GM18499 (cell line): ENCODE data around the gene TRAPPC4.
"Not testable (repeated sequence)": the region's sequence is repeated elsewhere in the genome, so short reads cannot be mapped to it uniquely, and the experiment has no call there.

ENCODE experiments used
- ATAC-seq: cut with Tn5 transposase; IDR thresholded peaks from one replicate; pipeline ENCODE4 v1.9.1; 2021; ENCODE audit warnings: moderate number of reproducible peaks; ENCODE audit not compliant: insufficient read depth, unreplicated experiment

The TRAPPC4 gene

DNA sequence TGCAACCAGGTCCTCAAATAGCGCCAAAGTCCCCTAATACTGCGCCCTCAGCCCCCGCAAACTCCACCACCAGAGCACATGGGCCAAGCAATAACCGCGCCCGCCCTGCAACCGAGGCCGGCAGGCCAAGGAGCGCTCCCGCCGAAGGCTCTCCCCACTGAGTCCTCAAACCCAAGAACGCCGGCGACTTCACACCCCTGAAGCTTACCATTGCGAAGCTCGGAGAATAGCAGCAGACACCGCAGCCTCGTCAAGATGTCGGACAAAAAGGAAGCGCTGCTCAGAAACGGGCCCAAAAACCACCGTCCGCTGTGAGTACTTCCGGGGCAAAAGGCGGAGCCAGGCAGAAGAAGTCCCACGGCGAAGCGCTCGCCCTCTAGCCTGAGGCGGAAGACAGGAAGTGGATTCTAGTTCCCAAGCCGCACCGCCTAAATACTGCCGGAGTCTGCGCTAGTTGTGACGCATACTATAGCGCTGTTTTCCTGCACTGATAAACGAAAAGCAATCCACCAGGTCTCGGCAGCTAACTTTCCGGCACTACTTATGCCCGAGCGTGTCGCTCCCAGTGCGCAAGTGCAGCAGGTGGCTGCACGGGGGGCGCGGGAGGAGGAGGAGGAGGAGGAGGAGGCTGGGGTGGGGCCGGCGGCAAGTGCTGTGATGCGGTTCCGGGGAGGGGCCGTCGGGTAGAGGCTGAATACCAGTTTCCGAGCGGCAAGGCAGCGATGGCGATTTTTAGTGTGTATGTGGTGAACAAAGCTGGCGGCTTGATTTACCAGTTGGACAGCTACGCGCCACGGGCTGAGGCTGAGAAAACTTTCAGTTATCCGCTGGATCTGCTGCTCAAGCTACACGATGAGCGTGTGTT, at the start of gene TRAPPC4, which contains the start of gene RPS25:
TSS of gene TRAPPC4 (plus strand) at position 693 of the 865 bp plus-strand sequence. CDS start at position 723, 30 bp downstream.
TSS of gene RPS25 (minus strand) at position 270 of the 865 bp plus-strand sequence. CDS start at position 211, 59 bp downstream.
- peak; percentile 71 for ATAC-seq

- not testable (repeated sequence) for ATAC-seq
These were observed 49.1 kb upstream of the TRAPPC4 start for GRCh38 chr11:118969508-118969907.

GRCh38 chr11:118971646-118972045, 46.9 kb upstream of the TRAPPC4 start, which contains the start of gene FOXR1:
FOXR1 (plus strand) TSS chr11:118971761; CDS start chr11:118971932, 171 bp downstream.
- ATAC-seq = no peak

DNA sequence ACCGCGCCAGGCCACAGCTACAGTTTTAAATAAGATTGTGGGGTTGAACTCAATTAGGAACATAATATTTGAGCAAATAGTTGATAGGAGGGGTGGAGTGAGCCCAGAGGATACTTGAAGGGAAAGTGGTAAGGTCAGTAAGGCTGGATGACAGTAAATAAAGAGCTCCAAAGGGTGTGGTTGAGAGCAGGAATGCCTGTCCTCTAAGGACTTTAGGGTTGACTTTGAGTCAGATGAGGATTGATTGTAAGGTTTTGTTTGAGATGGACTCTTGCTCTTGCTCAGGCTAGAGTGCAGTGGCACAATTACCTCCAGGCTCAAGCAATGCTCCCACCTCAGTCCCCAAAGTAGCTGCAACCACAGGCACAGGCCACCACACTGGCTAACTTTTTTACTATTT, 44.6 kb upstream of the TRAPPC4 start:
- no peak for ATAC-seq

- ATAC-seq = no peak
These were observed 42.5 kb upstream of the TRAPPC4 start for GRCh38 chr11:118975771-118976709.

- ATAC-seq = no peak
These were observed 39.1 kb upstream of the TRAPPC4 start for GRCh38 chr11:118979434-118979833.

DNA sequence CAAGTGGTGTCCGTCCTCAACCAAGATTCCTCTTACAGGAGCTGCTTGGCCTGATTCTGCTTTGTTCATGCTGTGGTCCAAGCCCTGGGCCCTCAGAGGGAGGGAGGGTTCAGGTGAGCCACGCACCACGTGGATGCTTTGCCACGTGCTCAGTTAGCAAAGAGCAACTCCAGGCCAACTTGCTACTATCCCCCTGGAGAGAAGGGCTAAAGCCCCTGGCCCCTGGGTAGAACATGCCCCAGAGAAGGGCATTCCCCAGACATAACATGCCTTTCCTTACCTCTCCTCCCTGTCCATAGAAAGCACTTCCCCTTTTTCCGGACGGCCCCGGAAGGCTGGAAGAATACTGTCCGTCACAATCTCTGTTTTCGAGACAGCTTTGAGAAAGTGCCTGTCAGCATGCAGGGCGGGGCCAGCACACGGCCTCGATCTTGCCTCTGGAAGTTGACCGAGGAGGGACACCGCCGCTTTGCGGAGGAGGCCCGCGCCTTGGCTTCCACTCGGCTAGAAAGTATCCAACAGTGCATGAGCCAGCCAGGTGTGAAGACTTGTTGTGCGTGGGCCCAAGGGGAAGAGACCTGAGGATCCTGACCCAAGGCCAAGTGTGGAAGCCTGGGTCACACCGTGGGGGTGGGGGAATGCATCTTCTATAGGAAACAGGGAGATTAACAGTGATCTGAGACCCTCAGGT, 38.2 kb upstream of the TRAPPC4 start:
- ATAC-seq = no peak

GRCh38 chr11:118984337-118984736, 34.2 kb upstream of the TRAPPC4 start:
- not testable (repeated sequence) for ATAC-seq

DNA sequence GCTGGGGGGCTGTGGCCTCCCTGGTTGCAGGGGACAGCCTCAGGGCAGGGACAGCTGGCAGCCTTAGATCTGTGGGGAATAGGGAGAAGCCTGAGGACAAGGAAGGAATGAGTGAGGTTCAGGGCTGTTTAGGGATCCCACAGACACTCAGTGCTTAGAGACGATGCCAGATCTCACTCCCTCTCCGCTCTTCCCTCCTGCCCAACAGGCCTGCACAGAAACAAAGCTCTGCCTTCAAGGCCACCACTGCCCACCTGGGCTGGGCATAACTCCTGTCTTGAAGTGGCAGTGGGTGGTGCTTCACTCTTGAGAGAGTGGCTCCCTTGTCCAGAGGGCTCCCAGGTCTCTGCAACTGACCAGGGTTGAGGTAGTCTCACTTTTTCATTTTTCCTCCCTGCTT, 33.7 kb upstream of the TRAPPC4 start:
- ATAC-seq = no peak

GRCh38 chr11:118988280-118988679, 30.3 kb upstream of the TRAPPC4 start:
- no peak for ATAC-seq

DNA sequence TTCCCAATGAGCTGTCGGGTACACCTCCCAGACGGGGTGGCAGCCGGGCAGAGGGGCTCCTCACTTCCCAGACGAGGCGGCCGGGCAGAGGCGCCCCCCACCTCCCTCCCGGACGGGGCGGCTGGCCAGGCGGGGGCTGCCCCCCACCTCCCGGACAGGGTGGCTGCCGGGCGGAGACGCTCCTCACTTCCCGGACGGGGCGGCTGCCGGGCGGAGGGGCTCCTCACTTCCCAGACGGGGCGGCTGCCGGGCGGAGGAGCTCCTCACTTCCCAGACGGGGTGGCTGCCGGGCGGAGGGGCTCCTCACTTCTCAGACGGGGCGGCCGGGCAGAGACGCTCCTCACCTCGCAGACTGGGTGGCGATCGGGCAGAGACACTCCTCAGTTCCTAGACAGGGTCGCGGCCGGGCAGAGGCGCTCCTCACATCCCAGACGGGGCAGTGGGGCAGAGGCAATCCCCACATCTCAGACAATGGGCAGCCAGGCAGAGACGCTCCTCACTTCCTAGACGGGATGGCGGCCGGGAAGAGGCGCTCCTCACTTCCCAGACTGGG, 27.0 kb upstream of the TRAPPC4 start:
- ATAC-seq = not testable (repeated sequence)

DNA sequence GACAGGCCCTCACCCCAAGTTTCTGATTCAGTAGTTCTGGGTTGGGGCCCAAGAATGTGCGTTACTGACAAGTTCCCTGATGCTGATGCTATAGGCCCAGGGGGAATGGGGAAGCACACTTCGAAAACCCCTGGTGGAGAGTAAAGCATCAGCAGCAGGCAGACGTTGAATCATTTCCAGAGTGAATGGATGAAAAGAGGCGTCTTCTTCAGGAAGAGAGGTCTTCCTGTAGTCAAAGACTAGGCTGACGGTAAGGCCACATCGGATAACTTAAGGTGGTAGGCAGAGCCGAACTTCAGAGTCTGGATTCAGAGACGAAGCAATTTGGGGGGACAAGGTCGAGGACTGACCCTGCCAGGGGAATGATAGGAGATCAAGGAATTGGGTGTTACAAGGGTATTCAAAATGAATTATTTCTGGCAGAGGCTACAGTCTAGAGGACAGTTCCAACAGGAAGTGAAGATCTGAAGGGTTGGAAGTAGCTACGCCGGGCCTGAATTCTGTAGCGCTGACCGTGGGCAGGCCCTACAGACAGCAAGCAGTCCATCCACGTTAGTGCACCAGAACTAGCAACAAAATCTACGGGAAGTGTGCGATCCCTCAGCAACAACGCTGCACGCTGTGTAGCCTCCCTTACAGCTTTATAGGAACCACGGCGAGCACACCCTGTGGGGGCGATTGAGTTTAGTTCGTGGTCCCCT, 21.5 kb upstream of the TRAPPC4 start:
- ATAC-seq = no peak

GRCh38 chr11:118997627-118998387, 20.8 kb upstream of the TRAPPC4 start, which contains the start of gene CENATAC:
CENATAC (plus strand) TSS chr11:118998138; CDS start chr11:118998198, 60 bp downstream.
- peak; percentile 65 for ATAC-seq

DNA sequence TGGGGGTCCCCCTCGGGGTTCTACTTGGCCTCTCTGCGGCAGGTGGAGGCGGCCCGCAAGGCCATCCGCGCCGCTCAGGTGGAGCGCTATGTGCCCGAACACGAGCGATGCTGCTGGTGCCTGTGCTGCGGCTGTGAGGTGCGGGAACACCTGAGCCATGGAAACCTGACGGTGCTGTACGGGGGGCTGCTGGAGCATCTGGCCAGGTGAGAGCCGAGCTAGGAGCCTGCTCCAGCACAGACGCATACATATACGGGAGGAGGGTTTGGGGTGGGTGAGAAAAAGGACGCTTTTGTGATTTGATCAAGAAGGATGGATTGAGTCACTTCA, 20.2 kb upstream of the TRAPPC4 start:
- peak; percentile 8 for ATAC-seq

- no peak for ATAC-seq
These were observed 19.7 kb upstream of the TRAPPC4 start for GRCh38 chr11:118998822-118999221.

DNA sequence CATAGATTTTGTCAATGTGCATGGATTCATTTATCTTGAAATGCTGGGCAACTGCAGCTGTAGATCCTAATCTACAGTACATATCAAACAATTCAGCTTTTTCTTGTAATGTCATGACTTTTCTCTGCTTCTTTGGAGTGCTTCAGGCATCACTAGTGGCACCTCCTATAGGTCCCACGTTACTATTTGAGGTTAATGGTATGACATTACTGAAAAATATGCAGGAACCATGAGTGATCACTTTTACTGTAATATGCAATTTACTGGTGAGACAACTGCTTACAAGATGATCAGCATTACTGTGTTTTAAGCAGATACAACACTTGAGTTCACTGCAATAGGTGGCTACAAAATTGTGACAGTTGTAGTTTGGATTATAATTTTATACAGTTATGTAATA, 17.7 kb upstream of the TRAPPC4 start:
- no peak for ATAC-seq

DNA sequence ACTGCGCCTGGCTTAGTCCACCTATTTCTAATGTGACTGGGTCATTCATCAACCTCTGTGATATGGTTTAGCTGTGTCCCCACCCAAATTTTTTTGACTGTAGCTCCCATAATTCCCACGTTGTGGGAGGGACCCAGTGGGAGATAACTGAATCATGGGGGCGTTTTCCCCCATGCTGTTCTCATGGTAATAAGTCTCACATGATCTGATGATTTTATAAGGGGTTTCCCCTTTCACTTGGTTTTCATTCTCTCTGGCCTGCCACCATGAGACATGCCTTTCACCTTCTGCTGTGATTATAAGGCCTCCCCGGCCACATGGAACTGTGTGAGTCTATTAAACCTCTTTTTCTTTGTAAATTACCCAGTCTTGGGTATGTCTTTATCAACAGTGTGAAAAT, 11.9 kb upstream of the TRAPPC4 start:
- ATAC-seq = no peak

DNA sequence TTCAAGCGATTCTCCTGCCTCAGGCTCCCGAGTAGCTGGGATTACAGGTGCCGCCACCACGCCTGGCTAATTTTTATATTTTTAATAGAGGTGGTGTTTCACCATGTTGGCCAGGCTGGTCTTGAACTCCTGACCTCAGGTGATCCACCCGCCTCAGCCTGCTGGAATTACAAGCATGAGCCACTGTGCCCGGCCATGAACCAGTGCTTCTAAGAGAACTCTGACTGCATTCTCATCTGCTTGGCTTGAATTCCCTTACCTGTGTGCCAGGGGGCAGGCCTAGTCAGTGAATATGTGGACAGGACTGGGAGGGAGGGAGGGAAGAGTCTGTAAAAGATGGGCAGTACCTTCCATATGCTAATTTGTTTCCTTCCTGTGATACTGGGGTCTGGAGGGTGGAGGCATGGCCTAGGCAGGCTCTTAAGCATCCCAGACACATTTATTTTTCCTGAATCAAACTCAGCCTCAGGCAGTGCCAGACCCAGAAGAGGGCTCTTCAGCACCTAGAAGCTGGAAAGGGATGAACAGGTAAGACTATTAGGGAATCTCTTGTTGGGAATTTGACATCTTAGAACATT, 7.0 kb upstream of the TRAPPC4 start:
- ATAC-seq = no peak
